Chondrocyte (in vitro differentiated cells): Measurements from ENCODE around the gene TERF2IP. TPM values are rescaled to one million over a fixed set of nuclear protein-coding genes. Genes with fewer than 3 reads are reported as not detected.

Source experiments
- DNase-seq: peaks from one replicate; pipeline ENCODE4 v3.0.0; 2021; ENCODE audit warnings: mixed read lengths, low spot score
- H3K27ac Mint-ChIP-seq: one replicate; pipeline ENCODE4 v1.8.0; 2021; ENCODE audit warnings: mild to moderate bottlenecking, moderate library complexity, mixed read lengths; ENCODE audit not compliant: unreplicated experiment
- H3K27me3 Mint-ChIP-seq: 2 replicates; pipeline ENCODE4 v1.8.0; 2021; ENCODE audit warnings: low read depth, mixed read lengths
- H3K36me3 Mint-ChIP-seq: 2 replicates; pipeline ENCODE4 v1.8.0; 2021; ENCODE audit warnings: low read depth, mixed read lengths
- H3K4me1 Mint-ChIP-seq: 2 replicates; pipeline ENCODE4 v1.8.0; 2021; ENCODE audit warnings: low read depth, mild to moderate bottlenecking, mixed read lengths
- H3K4me3 Mint-ChIP-seq: one replicate; pipeline ENCODE4 v1.8.0; 2021; ENCODE audit warnings: mild to moderate bottlenecking, moderate library complexity, mixed read lengths; ENCODE audit not compliant: unreplicated experiment
- H3K9me3 Mint-ChIP-seq: 2 replicates; pipeline ENCODE4 v1.8.0; 2021; ENCODE audit warnings: low read depth, mixed read lengths
- CTCF ChIP-seq: fragments of 200-600 bp; sonication (generic); IDR thresholded peaks from 2 replicates; pipeline ENCODE4 v1.5.0; 2021; ENCODE audit warnings: antibody characterized with exemption, mild to moderate bottlenecking, moderate library complexity
- total RNA-seq: library from RNA; stranded (reverse); gene quantifications from 3 replicates; pipeline ENCODE4 v1.2.1, GENCODE V29; 2021

The TERF2IP gene
- total RNA-seq, 1 donor from 2014 or later: 62.8 TPM

- H3K36me3 Mint-ChIP-seq: peaks cover 38% of the 10 kb centered on the region
- TF ChIP-seq CTCF: no peak
- H3K9me3 Mint-ChIP-seq: no peaks in the 10 kb centered on the region
- H3K4me1 Mint-ChIP-seq: peaks cover 2% of the 10 kb centered on the region
- no peaks in the 10 kb centered on the region for H3K27me3 Mint-ChIP-seq
- H3K27ac Mint-ChIP-seq: no peak overlapping the region
- DNase-seq: no peak
- no peak overlapping the region for H3K4me3 Mint-ChIP-seq
Measured at GRCh38 chr16:75627851-75628250, 19.7 kb upstream of the TERF2IP start.

GRCh38 chr16:75628351-75628750 is 19.2 kb upstream of the TERF2IP start:
- no peak for DNase-seq
- Mint-ChIP-seq H3K36me3 (peaks cover 41% of the 10 kb centered on the region), H3K4me3 (no peak overlapping the region), H3K4me1 (peaks cover 2% of the 10 kb centered on the region), H3K9me3 (no peaks in the 10 kb centered on the region), H3K27me3 (no peaks in the 10 kb centered on the region), H3K27ac (peak overlapping the region; percentile 9)
- no peak for TF ChIP-seq CTCF

- no peak for DNase-seq
- H3K4me3 Mint-ChIP-seq: no peak overlapping the region
- H3K4me1 Mint-ChIP-seq: no peaks in the 10 kb centered on the region
- no peak overlapping the region for H3K27ac Mint-ChIP-seq
- H3K27me3 Mint-ChIP-seq: no peaks in the 10 kb centered on the region
- TF ChIP-seq CTCF: no peak
- no peaks in the 10 kb centered on the region for H3K9me3 Mint-ChIP-seq
- H3K36me3 Mint-ChIP-seq: peaks cover 47% of the 10 kb centered on the region
Measured at GRCh38 chr16:75629132-75629531, 18.4 kb upstream of the TERF2IP start.

- H3K36me3 Mint-ChIP-seq: peaks cover 50% of the 10 kb centered on the region
- no peak overlapping the region for H3K27ac Mint-ChIP-seq
- H3K4me1 Mint-ChIP-seq: no peaks in the 10 kb centered on the region
- TF ChIP-seq CTCF: no peak
- H3K4me3 Mint-ChIP-seq: no peak overlapping the region
- H3K27me3 Mint-ChIP-seq: no peaks in the 10 kb centered on the region
- no peak for DNase-seq
- no peaks in the 10 kb centered on the region for H3K9me3 Mint-ChIP-seq
Measured at GRCh38 chr16:75630052-75630451, 17.5 kb upstream of the TERF2IP start.

- no peaks in the 10 kb centered on the region for H3K27me3 Mint-ChIP-seq
- H3K4me1 Mint-ChIP-seq: no peaks in the 10 kb centered on the region
- no peak for DNase-seq
- H3K9me3 Mint-ChIP-seq: no peaks in the 10 kb centered on the region
- no peak for TF ChIP-seq CTCF
- no peak overlapping the region for H3K27ac Mint-ChIP-seq
- H3K36me3 Mint-ChIP-seq: peaks cover 47% of the 10 kb centered on the region
- no peak overlapping the region for H3K4me3 Mint-ChIP-seq
Measured at GRCh38 chr16:75632857-75633256, 14.7 kb upstream of the TERF2IP start.
